ENCODE results near the gene ZBTB3.
A peak's percentile ranks its signal among the peaks of the same experiment; 100 is the strongest.
"Not testable (repeated sequence)": the region's sequence is repeated elsewhere in the genome, so short reads cannot be mapped to it uniquely, and the experiment has no call there.

ZBTB3 gene

GRCh38 chr11:62753736-62754603, at the start of gene ZBTB3:
TSS of gene ZBTB3 (minus strand) at chr11:62754160. CDS start at chr11:62753664, 496 bp downstream.
- peak; percentile 99 for DNase-seq (ENCODE audit: low read depth, low spot score)

GRCh38 chr11:62801071-62801470, 47.1 kb upstream of the ZBTB3 start:
- no peak for DNase-seq (ENCODE audit: low read depth, low spot score)

DNA sequence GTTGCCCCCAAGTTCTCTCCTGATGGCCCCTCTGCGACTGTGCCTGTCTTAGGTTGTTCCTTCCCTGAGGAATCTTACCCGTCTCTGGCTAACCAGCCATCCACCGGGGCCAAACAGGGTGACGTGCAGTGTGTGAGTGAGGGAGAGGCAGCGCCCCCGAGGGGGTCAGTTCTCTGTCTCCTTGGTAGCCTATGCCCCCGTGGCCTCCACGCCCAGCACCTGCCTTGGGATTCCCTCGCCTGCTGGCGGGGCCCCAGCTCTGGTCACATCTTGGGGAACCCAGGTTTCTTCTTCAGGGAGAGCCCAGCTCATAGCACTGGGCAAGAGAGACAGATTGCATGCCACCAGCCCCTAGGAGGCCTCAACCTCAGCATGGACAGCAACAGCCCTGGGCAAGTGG, 45.5 kb upstream of the ZBTB3 start:
- DNase-seq (ENCODE audit: low read depth, low spot score) = no peak

GRCh38 chr11:62796281-62796680, 42.3 kb upstream of the ZBTB3 start:
- DNase-seq (ENCODE audit: low read depth, low spot score) = no peak

GRCh38 chr11:62794201-62794775, 40.3 kb upstream of the ZBTB3 start:
- no peak for DNase-seq (ENCODE audit: low read depth, low spot score)

DNA sequence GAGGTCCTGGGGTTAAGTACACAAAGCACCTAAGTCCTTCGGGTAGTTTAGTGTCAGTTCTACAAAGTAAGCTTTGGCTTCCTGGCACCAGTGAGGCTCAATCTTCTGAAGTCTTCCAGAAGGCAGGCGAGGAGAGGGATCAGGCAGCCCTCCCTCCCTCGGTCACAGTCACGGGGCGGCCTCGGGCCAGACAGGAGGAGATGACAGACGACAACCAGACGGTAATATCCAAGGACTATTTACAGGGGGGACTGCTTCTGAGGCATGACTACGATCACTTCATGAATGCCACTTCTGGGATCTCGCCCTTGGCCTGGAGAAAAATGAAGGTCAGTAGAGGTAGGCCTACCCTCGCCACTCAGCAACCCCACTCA, 38.2 kb upstream of the ZBTB3 start:
- DNase-seq (ENCODE audit: low read depth, low spot score) = no peak

- no peak for DNase-seq (ENCODE audit: low read depth, low spot score)
Measured at GRCh38 chr11:62791501-62792201, 37.7 kb upstream of the ZBTB3 start, which contains the start of gene TMEM223. TSS of gene TMEM223 (minus strand) at chr11:62792006. CDS start at chr11:62791994, 12 bp downstream.

DNA sequence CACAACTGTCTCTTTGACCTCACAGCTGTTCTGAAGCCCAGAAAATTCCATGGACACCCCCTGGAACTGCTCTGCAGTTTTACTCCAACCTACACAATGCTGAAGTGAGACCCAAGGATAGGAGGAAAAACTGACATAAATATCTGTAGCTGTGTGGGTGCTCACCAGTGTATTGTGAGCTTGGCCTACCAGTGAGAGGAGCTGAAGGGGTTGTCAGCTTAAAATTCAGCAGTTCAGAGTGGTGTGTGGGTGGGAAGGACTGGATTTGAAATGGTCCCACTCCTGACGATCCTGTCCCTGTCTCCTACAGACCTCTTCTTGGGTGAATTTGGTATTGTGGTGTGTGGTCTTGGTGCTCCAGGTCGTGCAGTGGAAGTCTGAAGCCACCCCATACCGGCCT, 35.6 kb upstream of the ZBTB3 start:
- no peak for DNase-seq (ENCODE audit: low read depth, low spot score)

DNA sequence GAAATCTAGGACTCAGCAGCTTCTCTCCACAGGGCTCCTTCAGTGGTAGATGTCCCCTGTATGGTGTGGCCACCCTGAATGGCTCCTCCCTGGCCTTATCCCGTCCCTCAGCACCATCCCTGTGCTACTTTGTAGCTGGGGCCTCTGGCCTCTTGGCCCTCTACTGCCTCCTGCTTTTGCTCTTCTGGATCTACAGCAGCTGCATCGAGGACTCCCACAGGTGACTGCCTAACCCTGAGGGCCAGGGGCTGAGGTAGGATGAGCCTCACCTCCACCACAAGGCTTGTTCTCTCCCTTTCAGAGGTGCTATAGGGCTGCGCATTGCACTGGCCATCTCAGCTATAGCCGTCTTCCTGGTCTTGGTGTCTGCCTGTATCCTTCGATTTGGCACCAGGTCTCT, 35.0 kb upstream of the ZBTB3 start:
- no peak for DNase-seq (ENCODE audit: low read depth, low spot score)

DNA sequence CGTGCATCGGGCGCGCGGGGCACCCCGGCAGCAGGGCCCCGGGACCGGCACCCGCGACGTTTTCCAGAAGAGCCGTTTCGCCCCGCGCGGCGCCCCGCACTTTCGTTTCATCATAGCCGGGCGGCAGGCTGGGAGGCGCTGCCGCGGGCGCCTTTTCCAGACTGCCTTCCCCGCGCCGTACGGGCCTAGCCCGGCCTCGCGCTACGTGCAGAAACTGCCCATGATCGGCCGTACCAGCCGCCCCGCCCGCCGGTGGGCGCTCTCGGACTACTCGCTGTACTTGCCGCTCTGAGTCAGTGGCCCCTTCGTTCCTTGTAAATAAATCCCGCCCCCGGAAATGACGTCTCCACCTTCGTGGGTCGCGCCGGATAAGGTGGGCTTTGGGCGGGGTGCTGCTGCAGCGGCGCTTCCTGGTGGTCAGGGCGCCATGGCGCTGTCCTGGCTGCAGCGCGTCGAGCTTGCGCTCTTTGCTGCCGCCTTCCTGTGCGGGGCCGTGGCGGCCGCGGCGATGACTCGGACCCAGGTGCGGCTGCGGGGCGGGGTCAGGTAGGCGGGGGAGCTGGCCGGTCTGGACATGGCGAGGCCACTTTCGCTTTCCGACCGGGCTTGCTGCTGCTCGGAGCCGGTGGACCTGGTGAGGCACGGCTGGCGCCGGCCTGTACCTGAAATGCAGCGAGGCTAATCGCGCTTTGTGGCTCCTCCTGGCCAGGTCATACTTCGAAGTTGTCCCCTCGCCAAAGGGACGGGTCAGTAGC, 33.2 kb upstream of the ZBTB3 start, which contains the start of gene TMEM179B:
TMEM179B (plus strand) TSS at position 398 of the 755 bp plus-strand sequence; CDS start at position 428, 30 bp downstream.
- peak; percentile 97 for DNase-seq (ENCODE audit: low read depth, low spot score)

- DNase-seq (ENCODE audit: low read depth, low spot score) = no peak
Measured at GRCh38 chr11:62786318-62787004, 32.5 kb upstream of the ZBTB3 start.

DNA sequence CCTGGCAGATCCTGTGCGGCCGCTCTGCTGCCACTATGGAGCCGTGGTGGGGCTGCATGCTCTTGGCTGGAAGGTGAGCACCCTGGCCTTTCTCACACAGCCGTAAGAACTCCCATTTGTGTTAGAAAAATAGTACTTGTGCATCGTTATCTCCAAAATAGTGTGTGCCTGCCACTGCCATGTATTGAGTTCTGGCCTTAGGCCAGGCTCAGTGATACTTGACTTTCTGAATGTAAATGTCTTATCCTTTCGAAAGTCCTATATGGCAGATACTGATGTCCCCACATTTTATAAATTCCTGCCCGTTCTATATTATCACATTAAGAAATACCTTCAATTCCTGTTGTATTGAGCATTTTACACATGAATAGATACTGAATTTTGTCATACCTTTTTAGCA, 28.8 kb upstream of the ZBTB3 start:
- no peak for DNase-seq (ENCODE audit: low read depth, low spot score)

DNA sequence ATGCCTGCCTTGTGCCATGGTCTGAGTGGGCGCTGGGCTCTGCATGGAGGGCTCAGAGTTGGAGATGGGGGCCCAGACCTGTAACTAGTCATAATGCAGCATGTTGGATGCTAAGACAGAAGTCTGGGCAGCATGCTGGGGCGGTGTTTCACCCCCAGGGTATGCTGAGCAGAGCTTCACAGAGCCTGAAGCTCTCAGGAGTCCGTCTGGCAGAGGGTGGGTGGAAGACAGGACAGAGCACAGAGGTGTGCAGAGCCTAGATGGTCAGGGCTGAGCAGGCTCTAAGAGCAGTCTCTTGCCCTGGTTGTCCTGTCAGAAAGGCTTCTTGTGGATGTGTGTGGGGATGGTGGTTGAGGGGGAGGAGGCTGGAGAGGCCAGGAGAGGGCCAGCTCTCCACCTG, 24.5 kb upstream of the ZBTB3 start:
- no peak for DNase-seq (ENCODE audit: low read depth, low spot score)

DNA sequence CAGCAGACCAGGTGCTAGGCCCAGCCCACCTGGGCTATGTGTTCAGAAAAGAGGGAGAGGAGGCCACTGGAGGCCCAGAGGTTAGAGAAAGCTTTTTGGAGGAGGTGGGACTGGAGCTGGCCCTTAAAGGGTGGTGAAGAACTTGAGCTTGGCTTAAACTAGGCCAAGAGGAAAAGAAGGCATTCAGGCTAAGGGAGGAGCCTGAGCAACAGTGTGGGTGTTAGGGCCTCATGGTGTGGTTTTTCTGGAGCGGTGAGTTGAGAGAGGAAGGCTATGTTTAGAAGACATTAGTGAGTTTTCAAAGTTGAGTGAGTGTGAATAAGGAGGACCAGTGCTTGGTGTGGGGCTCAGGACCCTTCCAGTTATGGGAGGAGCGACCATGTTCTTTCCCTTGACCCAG, 23.4 kb upstream of the ZBTB3 start:
- DNase-seq (ENCODE audit: low read depth, low spot score) = no peak

DNA sequence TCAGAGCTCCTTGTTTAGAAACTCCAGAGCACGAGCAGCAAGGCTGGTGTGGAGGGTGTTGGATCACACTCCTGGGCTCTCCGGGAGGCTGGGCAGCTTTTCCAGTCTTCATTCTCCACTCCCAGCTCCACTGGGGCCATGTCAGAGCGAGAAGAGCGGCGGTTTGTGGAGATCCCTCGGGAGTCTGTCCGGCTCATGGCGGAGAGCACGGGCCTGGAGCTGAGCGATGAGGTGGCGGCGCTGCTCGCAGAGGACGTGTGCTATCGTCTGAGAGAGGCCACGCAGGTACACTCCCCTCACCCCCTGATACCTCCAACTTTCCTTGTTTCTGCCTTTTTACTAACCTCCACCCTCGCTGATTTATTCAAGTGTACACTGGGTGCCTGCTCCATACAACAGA, 21.7 kb upstream of the ZBTB3 start:
- no peak for DNase-seq (ENCODE audit: low read depth, low spot score)

DNA sequence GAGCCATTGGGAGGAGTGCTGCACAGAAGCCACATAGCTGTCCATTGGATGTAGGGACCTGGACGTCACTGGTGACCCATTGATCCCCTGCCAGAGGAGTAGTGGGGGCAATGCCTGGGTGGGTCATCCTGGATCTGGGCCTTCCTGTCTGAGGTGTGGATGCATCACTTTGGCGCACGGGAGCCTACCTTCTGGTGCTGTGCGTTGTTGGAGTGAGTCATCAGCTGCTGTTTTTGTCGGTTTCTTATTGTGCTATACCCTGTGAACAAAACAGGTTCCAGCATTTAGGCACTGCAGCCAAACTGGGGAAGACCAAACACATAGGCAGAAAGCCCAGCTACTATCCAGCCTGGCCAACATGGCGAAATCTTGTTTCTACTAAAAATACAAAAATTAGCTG, 20.4 kb upstream of the ZBTB3 start:
- DNase-seq (ENCODE audit: low read depth, low spot score) = no peak

DNA sequence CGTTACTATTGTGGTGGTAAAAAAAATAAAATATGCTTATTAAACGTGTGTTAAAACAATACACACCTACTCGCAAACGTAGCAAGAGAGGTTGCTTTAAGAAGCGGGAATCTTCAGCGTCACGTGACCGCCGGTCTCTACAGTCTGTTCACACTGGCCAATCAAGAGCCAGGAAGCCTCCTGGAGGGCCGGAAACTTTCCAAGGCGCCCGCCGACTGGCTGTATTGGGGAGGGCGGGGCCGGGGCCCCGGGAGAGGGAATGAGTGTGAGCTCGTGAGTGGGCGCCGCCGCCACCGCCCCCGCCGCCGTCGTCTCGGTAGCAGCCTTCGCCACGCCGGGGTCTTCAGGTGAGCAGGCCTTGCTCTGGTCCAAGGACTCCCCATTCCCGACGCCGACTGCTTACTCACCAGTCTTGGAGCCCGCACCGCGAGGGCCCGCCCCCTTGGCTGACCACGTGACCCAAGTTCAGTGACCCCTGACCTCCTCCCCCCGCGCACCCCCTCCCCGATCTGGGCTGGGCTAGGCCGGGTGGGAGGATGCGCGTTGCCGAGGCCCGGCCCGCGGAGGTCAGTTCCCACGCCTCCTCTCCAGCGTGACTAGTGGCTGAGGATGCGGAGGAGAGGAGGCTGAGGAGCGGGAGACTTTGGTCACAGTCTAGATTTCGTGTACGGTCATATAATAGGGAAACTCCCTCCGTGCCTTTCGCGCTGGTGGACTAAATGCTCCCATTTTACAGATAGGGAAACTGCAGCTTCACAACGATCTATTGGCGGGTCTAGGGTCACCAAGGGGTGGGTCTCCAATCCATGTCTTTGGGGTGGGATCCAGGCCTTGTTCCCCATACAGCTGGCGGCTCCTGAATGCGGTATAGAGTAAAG, 17.4 kb upstream of the ZBTB3 start, which contains the start of gene TAF6L:
TAF6L (plus strand) TSS at position 253 of the 878 bp plus-strand sequence. CDS start 4,388 bp downstream, outside the sequence.
- peak; percentile 93 for DNase-seq (ENCODE audit: low read depth, low spot score)

GRCh38 chr11:62770778-62771143, 16.8 kb upstream of the ZBTB3 start:
- no peak for DNase-seq (ENCODE audit: low read depth, low spot score)

DNA sequence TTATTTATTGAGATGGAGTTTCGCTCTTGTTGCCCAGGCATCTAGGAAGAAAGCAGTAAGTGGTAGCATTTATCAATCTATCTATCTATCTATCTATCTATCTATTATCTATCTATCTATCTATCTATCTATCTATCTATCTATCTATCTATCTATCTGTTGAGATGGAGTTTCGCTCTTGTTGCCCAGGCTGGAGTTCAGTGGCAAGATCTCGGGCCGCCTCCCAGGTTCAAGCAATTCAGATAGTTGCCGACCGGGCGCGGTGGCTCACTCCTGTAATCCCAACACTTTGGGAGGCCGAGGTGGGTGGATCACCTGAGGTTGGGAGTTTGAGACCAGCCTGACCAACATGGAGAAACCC, 6.9 kb upstream of the ZBTB3 start:
- DNase-seq (ENCODE audit: low read depth, low spot score) = not testable (repeated sequence)
